HUES48 (cell line): Measurements from ENCODE around the gene GPR3.
"Not testable (repeated sequence)": the region's sequence is repeated elsewhere in the genome, so short reads cannot be mapped to it uniquely, and the experiment has no call there.

Experiments
- H3K27ac ChIP-seq: one replicate; pipeline ENCODE4 v1.7.0; 2013; ENCODE audit warnings: low read depth, low read length, inconsistent platforms
- H3K27me3 ChIP-seq: 2 replicates; pipeline ENCODE4 v1.6.1; 2013; ENCODE audit warnings: mild to moderate bottlenecking, low read length; ENCODE audit not compliant: control insufficient read depth, insufficient read depth
- H3K36me3 ChIP-seq: 2 replicates; pipeline ENCODE4 v1.6.1; 2013; ENCODE audit warnings: low read length; ENCODE audit not compliant: control insufficient read depth, insufficient read depth
- H3K4me1 ChIP-seq: 2 replicates; pipeline ENCODE4 v1.6.1; 2013; ENCODE audit warnings: mild to moderate bottlenecking, low read length; ENCODE audit not compliant: control insufficient read depth, insufficient read depth
- H3K4me3 ChIP-seq: 2 replicates; pipeline ENCODE4 v1.5.1; 2013; ENCODE audit warnings: mild to moderate bottlenecking, low read depth, low read length
- H3K9ac ChIP-seq: 2 replicates; pipeline ENCODE4 v1.6.1; 2013; ENCODE audit warnings: mild to moderate bottlenecking, low read depth, low read length, moderate library complexity
- H3K9me3 ChIP-seq: 2 replicates; pipeline ENCODE4 v1.6.1; 2013; ENCODE audit warnings: low read length; ENCODE audit not compliant: control insufficient read depth, insufficient read depth

The GPR3 gene

GRCh38 chr1:27405074-27405473 lies 12.7 kb downstream of the GPR3 start:
- H3K36me3 ChIP-seq = peaks cover 28% of the 10 kb centered on the region

GRCh38 chr1:27405598-27406361 lies 13.4 kb downstream of the GPR3 start:
- Histone ChIP-seq H3K27ac (peak overlapping the region; percentile 79), H3K36me3 (peaks cover 35% of the 10 kb centered on the region)

More at GRCh38 chr1:27405074-27405473, 12.7 kb downstream of the GPR3 start:
- Histone ChIP-seq H3K27me3 (no peaks in the 10 kb centered on the region), H3K4me3 (no peak overlapping the region), H3K9me3 (no peaks in the 10 kb centered on the region), H3K9ac (0 out of 2 replicates have a peak overlapping the region, but pooled peaks have one; percentile 15), H3K27ac (peak overlapping the region; percentile 79), H3K4me1 (peaks cover 44% of the 10 kb centered on the region)

DNA sequence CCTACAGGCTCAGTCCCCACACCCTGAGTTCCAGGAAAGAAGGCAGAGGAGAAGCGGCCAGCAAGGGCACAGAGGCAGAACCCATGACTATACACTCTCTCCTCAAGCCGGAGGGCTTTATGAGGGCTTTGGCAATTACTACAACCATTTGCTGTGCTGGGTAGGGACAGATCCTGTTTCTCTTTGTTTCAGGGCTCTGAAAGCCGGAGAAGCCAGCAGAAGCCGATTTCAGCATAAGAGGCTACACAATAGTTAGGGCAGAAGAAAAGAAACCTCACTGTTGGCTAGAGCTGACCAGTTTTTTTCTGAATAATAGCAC lies 13.9 kb downstream of the GPR3 start:
- H3K36me3 ChIP-seq = peaks cover 40% of the 10 kb centered on the region
- H3K9me3 ChIP-seq = no peaks in the 10 kb centered on the region
- peak overlapping the region; percentile 39; the same call in 1 of the 2 replicates for H3K9ac ChIP-seq
- no peak overlapping the region for H3K4me3 ChIP-seq
- H3K27ac ChIP-seq = peak overlapping the region; percentile 79
- peaks cover 39% of the 10 kb centered on the region for H3K4me1 ChIP-seq
- H3K27me3 ChIP-seq = no peaks in the 10 kb centered on the region

More at GRCh38 chr1:27405598-27406361, 13.4 kb downstream of the GPR3 start:
- not testable (repeated sequence) for H3K9me3 ChIP-seq, H3K27me3 ChIP-seq, H3K4me3 ChIP-seq
- Histone ChIP-seq H3K4me1 (peaks cover 39% of the 10 kb centered on the region), H3K9ac (peak overlapping the region; percentile 39; the same call in 1 of the 2 replicates)

DNA sequence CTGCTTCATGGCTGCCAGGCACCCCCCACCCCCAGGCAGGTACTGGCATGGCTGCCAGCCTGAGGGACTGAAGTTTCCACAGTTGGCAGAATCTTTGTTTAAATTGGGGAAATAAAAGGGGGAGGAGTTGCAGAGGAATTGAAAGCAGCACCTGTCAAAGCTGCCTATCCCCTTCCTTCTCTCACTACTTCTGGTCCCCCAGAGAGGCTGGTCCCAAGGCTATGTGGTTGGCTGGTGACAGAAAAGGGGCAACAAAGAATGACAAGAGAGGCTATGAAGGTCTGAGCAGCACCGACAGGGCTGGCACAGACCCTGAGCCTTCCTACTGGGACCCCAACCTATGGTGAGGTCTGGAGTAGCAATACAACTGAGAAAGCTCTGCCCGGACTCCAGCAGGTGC lies 14.4 kb downstream of the GPR3 start:
- H3K4me1 ChIP-seq = peaks cover 39% of the 10 kb centered on the region
- not testable (repeated sequence) for H3K9ac ChIP-seq, H3K9me3 ChIP-seq, H3K27me3 ChIP-seq, H3K4me3 ChIP-seq
- H3K36me3 ChIP-seq = peaks cover 45% of the 10 kb centered on the region
- peak overlapping the region; percentile 79 for H3K27ac ChIP-seq

GRCh38 chr1:27408151-27408550 lies 15.7 kb downstream of the GPR3 start:
- Histone ChIP-seq H3K4me3 (no peak overlapping the region), H3K9me3 (no peaks in the 10 kb centered on the region), H3K27ac (no peak overlapping the region), H3K36me3 (peaks cover 58% of the 10 kb centered on the region), H3K27me3 (no peaks in the 10 kb centered on the region), H3K9ac (no peak overlapping the region), H3K4me1 (peaks cover 30% of the 10 kb centered on the region)

DNA sequence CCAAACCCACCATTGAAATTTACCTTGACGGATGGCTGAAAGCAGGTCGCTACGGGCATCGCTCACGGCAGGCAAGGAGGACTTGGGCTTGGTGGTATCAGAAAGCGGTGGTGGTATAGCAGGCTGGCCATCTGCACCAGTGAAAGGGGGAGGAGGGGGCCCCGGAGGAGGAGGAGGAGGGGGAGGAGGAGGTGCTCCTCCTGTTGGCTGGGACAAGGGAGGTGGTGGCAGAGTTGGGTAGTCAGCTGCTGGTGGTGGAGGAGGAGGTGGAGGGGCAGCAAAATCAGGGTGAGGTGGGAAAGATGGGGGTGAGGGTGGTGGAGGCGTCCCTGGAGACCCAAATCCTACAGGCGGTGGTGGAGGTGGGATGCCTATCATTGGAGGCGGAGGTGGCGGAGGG lies 17.2 kb downstream of the GPR3 start:
- peaks cover 17% of the 10 kb centered on the region for H3K4me1 ChIP-seq
- peaks cover 73% of the 10 kb centered on the region for H3K36me3 ChIP-seq
- no peaks in the 10 kb centered on the region for H3K9me3 ChIP-seq
- H3K9ac ChIP-seq = no peak overlapping the region
- no peak overlapping the region for H3K27ac ChIP-seq
- H3K4me3 ChIP-seq = no peak overlapping the region
- H3K27me3 ChIP-seq = no peaks in the 10 kb centered on the region

GRCh38 chr1:27410709-27411108 lies 18.3 kb downstream of the GPR3 start:
- Histone ChIP-seq H3K4me3 (no peak overlapping the region), H3K9ac (no peak overlapping the region), H3K27ac (no peak overlapping the region), H3K36me3 (peaks cover 84% of the 10 kb centered on the region), H3K27me3 (no peaks in the 10 kb centered on the region), H3K4me1 (peaks cover 6% of the 10 kb centered on the region), H3K9me3 (no peaks in the 10 kb centered on the region)

- Histone ChIP-seq H3K4me3 (no peak overlapping the region), H3K9me3 (no peaks in the 10 kb centered on the region), H3K27ac (no peak overlapping the region), H3K9ac (no peak overlapping the region), H3K4me1 (no peaks in the 10 kb centered on the region), H3K36me3 (peaks cover 88% of the 10 kb centered on the region), H3K27me3 (no peaks in the 10 kb centered on the region)
Measured at GRCh38 chr1:27412502-27412901, 20.1 kb downstream of the GPR3 start.

DNA sequence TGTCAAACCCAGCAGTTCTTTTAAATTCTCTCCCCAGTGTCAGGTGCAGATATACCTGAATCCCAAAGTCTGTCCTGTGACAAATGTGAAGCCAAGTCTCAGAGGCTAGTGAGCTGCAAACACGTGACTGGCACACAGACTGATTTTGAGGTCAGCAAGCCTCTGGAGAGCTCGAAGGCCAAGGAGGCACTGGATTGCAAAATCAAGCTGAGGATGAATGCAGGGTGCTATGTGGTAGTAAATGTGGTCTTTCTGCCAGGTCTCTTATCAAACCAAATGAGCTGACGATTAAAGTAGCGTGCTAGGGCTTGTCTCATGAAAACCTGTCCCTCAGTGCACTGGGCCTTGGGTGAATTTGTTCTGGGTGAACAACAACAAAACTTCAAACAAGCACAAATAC lies 20.6 kb downstream of the GPR3 start:
- no peaks in the 10 kb centered on the region for H3K27me3 ChIP-seq
- H3K4me3 ChIP-seq = no peak overlapping the region
- no peak overlapping the region for H3K27ac ChIP-seq
- no peaks in the 10 kb centered on the region for H3K4me1 ChIP-seq
- peaks cover 88% of the 10 kb centered on the region for H3K36me3 ChIP-seq
- H3K9me3 ChIP-seq = no peaks in the 10 kb centered on the region
- H3K9ac ChIP-seq = no peak overlapping the region

DNA sequence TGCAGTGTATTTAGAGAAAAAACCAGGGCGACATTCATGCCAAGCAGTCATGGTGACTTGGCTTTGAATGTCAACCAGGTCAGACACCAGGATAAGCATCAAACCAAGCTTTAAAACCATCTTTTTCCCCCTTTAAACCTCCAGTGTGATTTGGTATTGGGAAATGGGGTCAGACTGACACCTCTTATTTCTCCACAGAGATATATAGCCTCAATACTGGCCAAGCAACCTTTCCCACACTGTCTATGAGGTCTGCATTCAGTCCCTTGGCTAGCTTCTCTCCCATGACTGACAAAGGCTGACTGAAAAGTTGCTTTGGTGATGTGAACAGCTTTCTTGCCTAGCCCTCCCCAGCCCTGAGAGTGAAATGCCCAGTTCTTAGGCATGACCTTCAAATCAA lies 21.7 kb downstream of the GPR3 start:
- no peaks in the 10 kb centered on the region for H3K27me3 ChIP-seq
- no peaks in the 10 kb centered on the region for H3K9me3 ChIP-seq
- peaks cover 8% of the 10 kb centered on the region for H3K4me1 ChIP-seq
- no peak overlapping the region for H3K9ac ChIP-seq
- no peak overlapping the region for H3K27ac ChIP-seq
- no peak overlapping the region for H3K4me3 ChIP-seq
- peaks cover 81% of the 10 kb centered on the region for H3K36me3 ChIP-seq

DNA sequence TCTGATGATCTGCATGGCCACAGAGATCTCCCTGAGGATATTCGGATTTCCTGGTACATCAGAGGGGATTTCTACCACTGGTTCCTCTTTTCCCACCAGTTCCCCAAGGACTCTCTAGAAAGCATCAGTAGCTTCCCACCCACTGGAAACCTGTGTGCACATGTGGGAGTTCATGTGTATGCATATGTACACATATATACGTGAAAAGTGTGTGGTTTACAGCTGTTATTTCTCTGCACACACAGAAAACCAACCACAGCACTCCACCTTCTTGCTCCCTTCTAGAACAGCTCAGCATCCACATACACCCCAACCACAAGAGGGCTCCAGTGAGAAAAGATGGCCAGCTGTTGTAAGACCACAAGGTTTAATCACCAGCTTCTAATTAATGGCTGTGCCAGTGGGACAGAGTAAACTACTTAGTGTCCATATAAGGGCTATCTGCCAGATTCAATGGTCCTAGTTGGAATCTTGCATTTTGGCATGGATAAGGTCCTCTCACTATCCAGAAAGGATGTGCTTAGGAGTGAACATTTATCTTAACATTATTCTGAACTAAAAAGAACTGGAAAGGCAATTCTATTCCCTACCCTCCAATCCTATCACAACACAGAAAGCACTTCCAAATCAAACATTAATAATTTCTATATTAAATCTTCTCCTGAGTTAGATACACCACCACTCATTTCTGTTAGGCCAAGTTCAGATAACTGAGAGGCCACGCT lies 24.1 kb downstream of the GPR3 start:
- Histone ChIP-seq H3K9me3 (no peaks in the 10 kb centered on the region), H3K27ac (no peak overlapping the region), H3K4me1 (peaks cover 20% of the 10 kb centered on the region), H3K9ac (no peak overlapping the region), H3K27me3 (no peaks in the 10 kb centered on the region), H3K4me3 (no peak overlapping the region), H3K36me3 (peaks cover 61% of the 10 kb centered on the region)
